Putamen (tissue), 1 donor: ENCODE data around the gene MED12L.

ENCODE experiments used
- DNase-seq: peaks from one replicate; pipeline ENCODE4 v3.0.0-alpha.2; 2016; ENCODE audit warnings: low spot score

Gene MED12L

GRCh38 chr3:151171145-151171757 is 85.8 kb downstream of the MED12L start:
- no peak for DNase-seq

- DNase-seq = no peak
Measured at GRCh38 chr3:151174351-151174750, 88.9 kb downstream of the MED12L start.

GRCh38 chr3:151175952-151176351 is 90.5 kb downstream of the MED12L start:
- no peak for DNase-seq

- no peak for DNase-seq
Measured at GRCh38 chr3:151178208-151178845, 92.9 kb downstream of the MED12L start.

- no peak for DNase-seq
Measured at GRCh38 chr3:151182349-151183079, 97.0 kb downstream of the MED12L start.

- no peak for DNase-seq
Measured at GRCh38 chr3:151183265-151183671, 97.8 kb downstream of the MED12L start.

GRCh38 chr3:151191095-151191494 is 105.6 kb downstream of the MED12L start:
- no peak for DNase-seq

- DNase-seq = no peak
Measured at GRCh38 chr3:151192545-151192944, 107.1 kb downstream of the MED12L start.

- DNase-seq = no peak
Measured at GRCh38 chr3:151195826-151196225, 110.4 kb downstream of the MED12L start.

GRCh38 chr3:151196434-151196833 is 111.0 kb downstream of the MED12L start:
- no peak for DNase-seq

- no peak for DNase-seq
Measured at GRCh38 chr3:151197228-151197627, 111.8 kb downstream of the MED12L start.

GRCh38 chr3:151197981-151198767 is 112.7 kb downstream of the MED12L start:
- no peak for DNase-seq

GRCh38 chr3:151198849-151199248 is 113.4 kb downstream of the MED12L start:
- no peak for DNase-seq

GRCh38 chr3:151199554-151200438 is 114.3 kb downstream of the MED12L start:
- DNase-seq = no peak

GRCh38 chr3:151200586-151200985 is 115.1 kb downstream of the MED12L start:
- no peak for DNase-seq

- no peak for DNase-seq
Measured at GRCh38 chr3:151201051-151201730, 115.7 kb downstream of the MED12L start.

GRCh38 chr3:151203051-151203420 is 117.6 kb downstream of the MED12L start, which contains the start of gene GPR171:
TSS of gene GPR171 (minus strand) at chr3:151203216. CDS start at chr3:151199386, 3,830 bp downstream.
- DNase-seq = no peak

- DNase-seq = no peak
Measured at GRCh38 chr3:151204530-151205402, 119.3 kb downstream of the MED12L start.

GRCh38 chr3:151205482-151205881 is 120.0 kb downstream of the MED12L start:
- no peak for DNase-seq

- DNase-seq = no peak
Measured at GRCh38 chr3:151206201-151206600, 120.7 kb downstream of the MED12L start.
